ENCODE data around the gene ARPC5. TPM values are rescaled to one million over a fixed set of nuclear protein-coding genes. Genes with fewer than 3 reads are reported as not detected.

The ARPC5 gene
- total and polyA plus RNA-seq, 2 of the 8 experiments (the other 6 are each of a cell fraction or from before 2014, with no cell fraction given), result 24.0 to 60.8 TPM

DNA sequence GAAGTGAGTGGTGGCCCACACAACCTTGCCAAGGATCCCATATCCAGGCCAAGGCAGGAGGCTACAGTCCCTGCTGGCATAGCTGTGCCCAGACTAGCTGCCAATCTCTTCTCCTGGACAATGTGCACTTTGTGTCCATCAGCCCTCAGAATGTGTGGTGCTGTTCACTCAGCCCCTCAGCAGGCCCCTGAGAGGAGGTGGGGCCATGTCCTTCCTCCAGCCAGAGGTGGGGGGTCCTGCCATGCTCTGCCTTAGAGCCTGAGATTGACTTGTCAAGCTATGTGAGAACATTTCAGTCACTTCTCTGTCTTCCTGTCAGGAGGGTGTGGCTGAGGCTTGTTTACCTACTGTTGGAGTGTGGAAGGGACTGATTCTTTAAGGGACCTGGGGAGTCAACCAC, 46.8 kb downstream of the ARPC5 start (continued):
- TF ChIP-seq, protein P1, sequence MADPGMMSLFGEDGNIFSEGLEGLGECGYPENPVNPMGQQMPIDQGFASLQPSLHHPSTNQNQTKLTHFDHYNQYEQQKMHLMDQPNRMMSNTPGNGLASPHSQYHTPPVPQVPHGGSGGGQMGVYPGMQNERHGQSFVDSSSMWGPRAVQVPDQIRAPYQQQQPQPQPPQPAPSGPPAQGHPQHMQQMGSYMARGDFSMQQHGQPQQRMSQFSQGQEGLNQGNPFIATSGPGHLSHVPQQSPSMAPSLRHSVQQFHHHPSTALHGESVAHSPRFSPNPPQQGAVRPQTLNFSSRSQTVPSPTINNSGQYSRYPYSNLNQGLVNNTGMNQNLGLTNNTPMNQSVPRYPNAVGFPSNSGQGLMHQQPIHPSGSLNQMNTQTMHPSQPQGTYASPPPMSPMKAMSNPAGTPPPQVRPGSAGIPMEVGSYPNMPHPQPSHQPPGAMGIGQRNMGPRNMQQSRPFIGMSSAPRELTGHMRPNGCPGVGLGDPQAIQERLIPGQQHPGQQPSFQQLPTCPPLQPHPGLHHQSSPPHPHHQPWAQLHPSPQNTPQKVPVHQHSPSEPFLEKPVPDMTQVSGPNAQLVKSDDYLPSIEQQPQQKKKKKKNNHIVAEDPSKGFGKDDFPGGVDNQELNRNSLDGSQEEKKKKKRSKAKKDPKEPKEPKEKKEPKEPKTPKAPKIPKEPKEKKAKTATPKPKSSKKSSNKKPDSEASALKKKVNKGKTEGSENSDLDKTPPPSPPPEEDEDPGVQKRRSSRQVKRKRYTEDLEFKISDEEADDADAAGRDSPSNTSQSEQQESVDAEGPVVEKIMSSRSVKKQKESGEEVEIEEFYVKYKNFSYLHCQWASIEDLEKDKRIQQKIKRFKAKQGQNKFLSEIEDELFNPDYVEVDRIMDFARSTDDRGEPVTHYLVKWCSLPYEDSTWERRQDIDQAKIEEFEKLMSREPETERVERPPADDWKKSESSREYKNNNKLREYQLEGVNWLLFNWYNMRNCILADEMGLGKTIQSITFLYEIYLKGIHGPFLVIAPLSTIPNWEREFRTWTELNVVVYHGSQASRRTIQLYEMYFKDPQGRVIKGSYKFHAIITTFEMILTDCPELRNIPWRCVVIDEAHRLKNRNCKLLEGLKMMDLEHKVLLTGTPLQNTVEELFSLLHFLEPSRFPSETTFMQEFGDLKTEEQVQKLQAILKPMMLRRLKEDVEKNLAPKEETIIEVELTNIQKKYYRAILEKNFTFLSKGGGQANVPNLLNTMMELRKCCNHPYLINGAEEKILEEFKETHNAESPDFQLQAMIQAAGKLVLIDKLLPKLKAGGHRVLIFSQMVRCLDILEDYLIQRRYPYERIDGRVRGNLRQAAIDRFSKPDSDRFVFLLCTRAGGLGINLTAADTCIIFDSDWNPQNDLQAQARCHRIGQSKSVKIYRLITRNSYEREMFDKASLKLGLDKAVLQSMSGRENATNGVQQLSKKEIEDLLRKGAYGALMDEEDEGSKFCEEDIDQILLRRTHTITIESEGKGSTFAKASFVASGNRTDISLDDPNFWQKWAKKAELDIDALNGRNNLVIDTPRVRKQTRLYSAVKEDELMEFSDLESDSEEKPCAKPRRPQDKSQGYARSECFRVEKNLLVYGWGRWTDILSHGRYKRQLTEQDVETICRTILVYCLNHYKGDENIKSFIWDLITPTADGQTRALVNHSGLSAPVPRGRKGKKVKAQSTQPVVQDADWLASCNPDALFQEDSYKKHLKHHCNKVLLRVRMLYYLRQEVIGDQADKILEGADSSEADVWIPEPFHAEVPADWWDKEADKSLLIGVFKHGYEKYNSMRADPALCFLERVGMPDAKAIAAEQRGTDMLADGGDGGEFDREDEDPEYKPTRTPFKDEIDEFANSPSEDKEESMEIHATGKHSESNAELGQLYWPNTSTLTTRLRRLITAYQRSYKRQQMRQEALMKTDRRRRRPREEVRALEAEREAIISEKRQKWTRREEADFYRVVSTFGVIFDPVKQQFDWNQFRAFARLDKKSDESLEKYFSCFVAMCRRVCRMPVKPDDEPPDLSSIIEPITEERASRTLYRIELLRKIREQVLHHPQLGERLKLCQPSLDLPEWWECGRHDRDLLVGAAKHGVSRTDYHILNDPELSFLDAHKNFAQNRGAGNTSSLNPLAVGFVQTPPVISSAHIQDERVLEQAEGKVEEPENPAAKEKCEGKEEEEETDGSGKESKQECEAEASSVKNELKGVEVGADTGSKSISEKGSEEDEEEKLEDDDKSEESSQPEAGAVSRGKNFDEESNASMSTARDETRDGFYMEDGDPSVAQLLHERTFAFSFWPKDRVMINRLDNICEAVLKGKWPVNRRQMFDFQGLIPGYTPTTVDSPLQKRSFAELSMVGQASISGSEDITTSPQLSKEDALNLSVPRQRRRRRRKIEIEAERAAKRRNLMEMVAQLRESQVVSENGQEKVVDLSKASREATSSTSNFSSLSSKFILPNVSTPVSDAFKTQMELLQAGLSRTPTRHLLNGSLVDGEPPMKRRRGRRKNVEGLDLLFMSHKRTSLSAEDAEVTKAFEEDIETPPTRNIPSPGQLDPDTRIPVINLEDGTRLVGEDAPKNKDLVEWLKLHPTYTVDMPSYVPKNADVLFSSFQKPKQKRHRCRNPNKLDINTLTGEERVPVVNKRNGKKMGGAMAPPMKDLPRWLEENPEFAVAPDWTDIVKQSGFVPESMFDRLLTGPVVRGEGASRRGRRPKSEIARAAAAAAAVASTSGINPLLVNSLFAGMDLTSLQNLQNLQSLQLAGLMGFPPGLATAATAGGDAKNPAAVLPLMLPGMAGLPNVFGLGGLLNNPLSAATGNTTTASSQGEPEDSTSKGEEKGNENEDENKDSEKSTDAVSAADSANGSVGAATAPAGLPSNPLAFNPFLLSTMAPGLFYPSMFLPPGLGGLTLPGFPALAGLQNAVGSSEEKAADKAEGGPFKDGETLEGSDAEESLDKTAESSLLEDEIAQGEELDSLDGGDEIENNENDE (IDR thresholded peaks at IDR 0.05; ENCODE audit: insufficient replicate concordance, low read length), result no peak
- TF ChIP-seq RBBP5 (IDR thresholded peaks at IDR 0.05; ENCODE audit: borderline replicate concordance, low read depth, low read length), result no peak
